HCT116 (cell line): Measurements from ENCODE around the gene NAGA. TPM values are rescaled to one million over a fixed set of nuclear protein-coding genes. Genes with fewer than 3 reads are reported as not detected.

ENCODE experiments used
- ATAC-seq: fragments of 200-7000 bp; cut with Tn5 transposase; 2 replicates; pipeline ENCODE4 v1.9.1; 2020; ENCODE audit warnings: mild to moderate bottlenecking, moderate library complexity
- BruUV-seq: library from RNA; stranded (reverse); fragments of 400-500 nt; replicated peaks from 2 replicates; lab custom pipeline; 2021; lab: Mats Ljungman, UMichigan
- CTCF ChIA-PET: fragments of 300-600 bp; sonication (Branson Sonifier 250); formaldehyde crosslinking; loops from one replicate; lab custom pipeline; 2021; ENCODE audit warnings: antibody characterized with exemption; lab: Charles Lee
- POLR2A ChIA-PET: fragments of 300-600, 350-600 bp; sonication (Branson Sonifier 250); formaldehyde crosslinking; loops from one replicate; lab custom pipeline; 2021; ENCODE audit warnings: antibody characterized with exemption; lab: Charles Lee
- RAD21 ChIA-PET, 2 experiments: fragments of 300-600 bp; sonication (Branson Sonifier 250); formaldehyde crosslinking; loops; one replicate each; lab custom pipeline; 2023; ENCODE audit warnings: low total read pairs in 2 of 2; ENCODE audit not compliant: uncharacterized antibody in 2 of 2, unreplicated experiment in 2 of 2, low non-redundant PET in 1 of 2; lab: Charles Lee
- DNase-seq: peaks from one replicate; pipeline ENCODE4 v3.0.0-alpha.2; 2010; ENCODE audit warnings: low read depth, low spot score
- H2AFZ ChIP-seq: fragments of 200-600 bp; shearing (Covaris generic), sonication (generic); 2 replicates; pipeline ENCODE4 v1.6.1; 2017; ENCODE audit warnings: low read depth, mixed run types, mixed read lengths, antibody characterized with exemption, low read length; ENCODE audit not compliant: poor library complexity, severe bottlenecking
- H3K27ac ChIP-seq: 2 replicates; pipeline ENCODE4 v1.5.1; 2012; ENCODE audit warnings: low read depth, low read length
- H3K27me3 ChIP-seq: fragments of 200-600 bp; sonication (generic); 2 replicates; pipeline ENCODE4 v1.6.1; 2016; ENCODE audit warnings: mixed run types, low read length, mixed read lengths; ENCODE audit not compliant: insufficient read depth
- H3K36me3 ChIP-seq, 2 experiments: fragments of 200-500 bp in 1 of 2; fragments of 200-600 bp in 1 of 2; sonication (Bioruptor generic) in 1 of 2; sonication (generic) in 1 of 2; 2 replicates each; pipeline versions ENCODE4 v1.5.1 to v1.6.1; 2014 to 2016; ENCODE audit warnings: low read length in 2 of 2, inconsistent platforms in 1 of 2, mixed read lengths in 1 of 2, mixed run types in 1 of 2; ENCODE audit not compliant: insufficient read depth in 2 of 2, control insufficient read depth in 1 of 2
- H3K4me1 ChIP-seq, 2 experiments: fragments of 200-600 bp in 1 of 2; sonication (generic) in 1 of 2; 2 replicates each; pipeline versions ENCODE4 v1.5.1 to v1.6.1; 2012 to 2017; ENCODE audit warnings: low read length in 2 of 2, inconsistent platforms in 1 of 2, mild to moderate bottlenecking in 1 of 2, mixed read lengths in 1 of 2, mixed run types in 1 of 2, moderate library complexity in 1 of 2; ENCODE audit not compliant: insufficient read depth in 2 of 2, control insufficient read depth in 1 of 2
- H3K4me2 ChIP-seq: fragments of 200-600 bp; sonication (generic); 2 replicates; pipeline ENCODE4 v1.6.1; 2017; ENCODE audit warnings: mixed run types, low read length, mixed read lengths
- H3K4me3 ChIP-seq, 2 experiments: fragments of 200-600 bp in 1 of 2; sonication (generic) in 1 of 2; replicated peaks in 1 of 2; 2 replicates each; pipeline ENCODE4 v1.5.1; 2011 to 2016; ENCODE audit warnings: low read length in 2 of 2, control low read depth in 1 of 2, low read depth in 1 of 2, mild to moderate bottlenecking in 1 of 2, mixed read lengths in 1 of 2, mixed run types in 1 of 2
- H3K79me2 ChIP-seq: fragments of 200-600 bp; sonication (generic); 2 replicates; pipeline ENCODE4 v1.6.1; 2017; ENCODE audit warnings: mild to moderate bottlenecking, mixed run types, low read length, moderate library complexity, mixed read lengths; ENCODE audit not compliant: insufficient read depth
- H3K9ac ChIP-seq: fragments of 200-600 bp; sonication (generic); 2 replicates; pipeline ENCODE4 v1.6.1; 2016; ENCODE audit warnings: low read length, mixed read lengths
- H3K9me2 ChIP-seq: fragments of 200-600 bp; sonication (generic), shearing (Covaris generic); 2 replicates; pipeline ENCODE4 v1.6.1; 2017; ENCODE audit warnings: mixed run types, mild to moderate bottlenecking, moderate library complexity; ENCODE audit not compliant: insufficient read depth
- H3K9me3 ChIP-seq, 2 experiments: fragments of 200-500 bp in 1 of 2; fragments of 200-600 bp in 1 of 2; sonication (Bioruptor generic) in 1 of 2; sonication (generic) in 1 of 2; 2 replicates each; pipeline ENCODE4 v1.6.1; 2014 to 2017; ENCODE audit warnings: low read length in 2 of 2, mixed read lengths in 2 of 2, inconsistent platforms in 1 of 2, low read depth in 1 of 2, mild to moderate bottlenecking in 1 of 2, mixed run types in 1 of 2, moderate library complexity in 1 of 2; ENCODE audit not compliant: control insufficient read depth in 1 of 2, insufficient read depth in 1 of 2
- H4K20me1 ChIP-seq: fragments of 200-600 bp; sonication (generic), shearing (Covaris generic); 2 replicates; pipeline ENCODE4 v1.6.1; 2017; ENCODE audit warnings: mixed run types, mild to moderate bottlenecking, moderate library complexity; ENCODE audit not compliant: insufficient read depth
- CBX3 ChIP-seq: IDR thresholded peaks from 2 replicates; pipeline ENCODE4 v1.6.1; 2012; ENCODE audit warnings: low read depth
- CTCF ChIP-seq, 3 experiments: fragments of 200-600 bp in 1 of 3; sonication (generic) in 1 of 3; IDR thresholded peaks in 2 of 3; conservative IDR thresholded peaks in 1 of 3; 2 replicates each; pipeline ENCODE4 v1.5.1; 2012 to 2017; ENCODE audit warnings: low read depth in 2 of 3, low read length in 2 of 3, antibody characterized with exemption in 1 of 3, borderline replicate concordance in 1 of 3, control low read depth in 1 of 3, mild to moderate bottlenecking in 1 of 3, mixed read lengths in 1 of 3, mixed run types in 1 of 3, moderate library complexity in 1 of 3; ENCODE audit not compliant: insufficient read depth in 1 of 3
- ELF1 ChIP-seq: IDR thresholded peaks from 2 replicates; pipeline ENCODE4 v1.6.1; 2012; ENCODE audit warnings: low read depth, borderline replicate concordance
- EZH2phosphoT487 ChIP-seq: fragments of 200-600 bp; IDR thresholded peaks from 2 replicates; pipeline ENCODE4 v1.6.1; 2018; ENCODE audit warnings: antibody characterized with exemption, borderline replicate concordance
- SP1 ChIP-seq: IDR thresholded peaks from 2 replicates; pipeline ENCODE4 v1.6.1; 2012; ENCODE audit warnings: low read depth
- SRF ChIP-seq: IDR thresholded peaks from 2 replicates; pipeline ENCODE4 v1.6.1; 2012; ENCODE audit warnings: low read depth
- intact Hi-C: fragments of 100-400 bp; cut with micrococcal nuclease; formaldehyde crosslinking; loops from 2 replicates; pipeline ENCODE4 v1.10.0; 2022
- total RNA-seq: library from RNA; stranded (reverse); gene quantifications from one replicate; pipeline ENCODE4 v1.2.1, GENCODE V29; 2021; ENCODE audit not compliant: unreplicated experiment

NAGA gene
- total RNA-seq, 1 experiment from 2014 or later, result 21.2 TPM

GRCh38 chr22:42056757-42057511, 13.7 kb downstream of the NAGA start:
- Histone ChIP-seq H2AFZ (no peak overlapping the region), H3K36me3 (peaks cover 0 to 20% of the 10 kb centered on the region in 2 experiments; a peak in 3 of 4 replicates), H3K4me1 (no peaks in the 10 kb centered on the region), H4K20me1 (no peaks in the 10 kb centered on the region), H3K27me3 (no peaks in the 10 kb centered on the region), H3K4me2 (no peak overlapping the region), H3K9me2 (no peaks in the 10 kb centered on the region), H3K79me2 (no peaks in the 10 kb centered on the region), H3K9ac (no peak overlapping the region), H3K4me3 (no peak overlapping the region), H3K9me3 (peaks cover 7 to 24% of the 10 kb centered on the region in 2 experiments; a peak in 2 of 4 replicates), H3K27ac (no peak overlapping the region)
- ATAC-seq (no peak), DNase-seq (no peak)
- no TSS peak for BruUV-seq
- TF ChIP-seq CBX3 (0 out of 2 replicates have a peak, but pooled peaks have one; percentile 44), ELF1 (no peak)
- RAD21 ChIA-PET, result no interaction called here
- intact Hi-C loops, result no loop called here
- CTCF ChIA-PET, result no interaction called here
- POLR2A ChIA-PET, result no interaction called here

GRCh38 chr22:42052765-42053164, 17.8 kb downstream of the NAGA start:
- TF ChIP-seq SP1 (no peak), CBX3 (no peak), SRF (no peak), EZH2phosphoT487 (no peak), CTCF (IDR thresholded peaks at IDR 0.05 in 2 of 3, conservative IDR thresholded peaks at IDR 0.05 in 1 of 3; ENCODE audit: borderline replicate concordance in 1 of 3, insufficient read depth in 1 of 3, low read depth in 2 of 3, low read length in 2 of 3) (no peak)
- TF ChIP-seq, all 23 proteins: peak for 0
- no peaks in the 10 kb centered on the region for H3K27me3 ChIP-seq
- no peaks in the 10 kb centered on the region for H4K20me1 ChIP-seq
- H3K9me2 ChIP-seq, result no peaks in the 10 kb centered on the region
- H3K9me3 ChIP-seq, result peaks cover 7 to 13% of the 10 kb centered on the region in 2 experiments; a peak in 2 of 4 replicates
- H3K36me3 ChIP-seq, result no peaks in the 10 kb centered on the region
- no peak overlapping the region for H3K27ac ChIP-seq
- H3K9ac ChIP-seq, result no peak overlapping the region
- POLR2A ChIA-PET, result no interaction called here
- BruUV-seq, result no TSS peak
- H3K79me2 ChIP-seq, result no peaks in the 10 kb centered on the region
- no peak overlapping the region for H2AFZ ChIP-seq
- no peak overlapping the region for H3K4me3 ChIP-seq
- ATAC-seq (no peak), DNase-seq (no peak)
- CTCF ChIA-PET, result no interaction called here
- intact Hi-C loops, result no loop called here
- H3K4me2 ChIP-seq, result no peak overlapping the region
- no peaks in the 10 kb centered on the region for H3K4me1 ChIP-seq
- RAD21 ChIA-PET, result no interaction called here
